Measurements from ENCODE around the gene ZC3HAV1.
A peak's percentile ranks its signal among the peaks of the same experiment; 100 is the strongest.

Gene ZC3HAV1

DNA sequence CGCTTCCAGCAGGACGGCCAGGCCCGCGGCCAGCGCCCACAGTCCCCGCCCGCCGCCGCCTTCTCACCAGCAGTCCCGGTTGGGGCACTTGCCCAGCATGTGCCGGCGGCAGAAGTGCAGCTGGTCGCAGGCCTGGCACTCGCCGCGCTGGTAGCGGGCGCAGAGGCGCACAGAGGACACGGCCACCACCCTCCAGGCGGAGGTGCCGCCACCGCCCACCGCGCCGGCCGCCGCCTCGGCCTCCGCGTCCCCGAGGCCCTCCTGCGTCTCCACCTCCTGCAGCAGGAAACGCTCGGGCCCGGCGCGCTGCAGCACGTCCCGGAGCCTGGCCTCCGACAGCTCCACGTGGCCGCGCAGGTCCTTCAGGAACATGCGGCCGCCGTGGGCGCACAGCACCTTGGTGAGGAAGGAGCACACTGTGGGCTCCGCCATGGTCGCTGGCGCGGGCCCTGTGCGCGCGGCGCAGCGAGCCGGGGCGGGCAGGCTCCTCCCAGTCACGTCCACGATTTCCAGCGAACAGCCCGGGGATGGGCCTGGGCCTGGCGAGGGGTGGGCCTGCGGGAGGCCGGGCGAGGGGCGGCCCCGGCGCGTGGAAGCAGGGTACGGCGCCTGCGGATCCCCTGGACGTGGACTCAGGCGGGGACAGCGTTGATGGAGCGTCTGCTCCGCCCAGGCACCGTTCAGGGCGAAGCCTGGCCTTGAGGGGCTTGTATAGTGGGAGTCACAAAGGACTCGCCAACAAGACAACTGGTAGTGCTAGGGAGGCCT lies 73.8 kb downstream of the ZC3HAV1 start, which contains the start of gene ZC3HAV1L:
ZC3HAV1L (minus strand) TSS at position 457 of the 768 bp plus-strand sequence; CDS start at position 432, 25 bp downstream.
- H3K9me3 Mint-ChIP-seq = peaks cover 3% of the 10 kb centered on the region
- H3K27me3 Mint-ChIP-seq (ENCODE audit: low read depth, poor library complexity) = peaks cover 10% of the 10 kb centered on the region
- no peak within 1 kb of the TSS for H3K27ac Mint-ChIP-seq
- peaks cover 5% of the 10 kb centered on the region for H3K36me3 Mint-ChIP-seq (ENCODE audit: low read depth)
- peak within 1 kb of the TSS; percentile 38 for H3K4me3 Mint-ChIP-seq
- TF ChIP-seq, protein P1, sequence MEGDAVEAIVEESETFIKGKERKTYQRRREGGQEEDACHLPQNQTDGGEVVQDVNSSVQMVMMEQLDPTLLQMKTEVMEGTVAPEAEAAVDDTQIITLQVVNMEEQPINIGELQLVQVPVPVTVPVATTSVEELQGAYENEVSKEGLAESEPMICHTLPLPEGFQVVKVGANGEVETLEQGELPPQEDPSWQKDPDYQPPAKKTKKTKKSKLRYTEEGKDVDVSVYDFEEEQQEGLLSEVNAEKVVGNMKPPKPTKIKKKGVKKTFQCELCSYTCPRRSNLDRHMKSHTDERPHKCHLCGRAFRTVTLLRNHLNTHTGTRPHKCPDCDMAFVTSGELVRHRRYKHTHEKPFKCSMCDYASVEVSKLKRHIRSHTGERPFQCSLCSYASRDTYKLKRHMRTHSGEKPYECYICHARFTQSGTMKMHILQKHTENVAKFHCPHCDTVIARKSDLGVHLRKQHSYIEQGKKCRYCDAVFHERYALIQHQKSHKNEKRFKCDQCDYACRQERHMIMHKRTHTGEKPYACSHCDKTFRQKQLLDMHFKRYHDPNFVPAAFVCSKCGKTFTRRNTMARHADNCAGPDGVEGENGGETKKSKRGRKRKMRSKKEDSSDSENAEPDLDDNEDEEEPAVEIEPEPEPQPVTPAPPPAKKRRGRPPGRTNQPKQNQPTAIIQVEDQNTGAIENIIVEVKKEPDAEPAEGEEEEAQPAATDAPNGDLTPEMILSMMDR (IDR thresholded peaks at IDR 0.05) = no peak
- DNase-seq = no peak
- H3K4me1 Mint-ChIP-seq = peaks cover 12% of the 10 kb centered on the region

DNA sequence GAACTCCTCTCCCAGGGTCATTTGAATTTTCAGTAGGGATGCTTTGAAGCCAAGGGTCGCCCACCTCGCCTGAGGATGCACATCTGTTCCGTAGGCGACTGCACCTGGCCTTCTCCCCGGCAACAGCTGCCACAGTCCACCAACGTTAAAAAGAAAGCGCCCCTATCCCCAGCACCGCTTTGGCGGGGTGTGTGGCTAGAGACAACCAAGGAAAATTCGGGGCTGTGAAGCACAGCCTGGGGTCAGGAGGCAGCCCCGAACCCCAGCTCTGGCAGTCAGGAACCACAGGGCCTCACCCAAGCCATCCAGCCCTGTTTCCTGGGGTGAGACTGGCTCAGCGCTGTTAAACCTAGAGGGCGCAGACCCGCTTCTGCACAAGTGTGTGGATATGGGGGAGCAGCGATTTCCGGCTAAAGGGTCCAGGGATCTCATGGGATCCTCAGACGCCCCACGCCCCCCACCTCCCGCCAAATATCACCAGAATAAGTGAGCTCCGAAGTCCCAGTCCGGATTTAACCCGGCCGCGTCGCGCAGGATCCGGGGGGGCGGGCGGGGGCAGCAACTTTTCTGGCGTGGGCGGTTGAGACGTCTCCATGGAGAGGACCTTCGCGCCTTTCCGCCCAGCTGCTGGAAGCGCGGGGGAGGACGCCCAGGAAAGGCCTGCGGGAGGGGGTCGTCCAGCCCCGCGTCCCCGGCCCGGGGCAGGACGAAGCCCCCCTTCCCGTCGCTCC lies 74.5 kb downstream of the ZC3HAV1 start:
- TF ChIP-seq, protein P1 (IDR thresholded peaks at IDR 0.05) = no peak
- H3K27me3 Mint-ChIP-seq (ENCODE audit: low read depth, poor library complexity) = peaks cover 10% of the 10 kb centered on the region
- H3K4me3 Mint-ChIP-seq = no peak overlapping the region
- peaks cover 3% of the 10 kb centered on the region for H3K9me3 Mint-ChIP-seq
- H3K36me3 Mint-ChIP-seq (ENCODE audit: low read depth) = peaks cover 5% of the 10 kb centered on the region
- DNase-seq = no peak
- peaks cover 12% of the 10 kb centered on the region for H3K4me1 Mint-ChIP-seq
- no peak overlapping the region for H3K27ac Mint-ChIP-seq

DNA sequence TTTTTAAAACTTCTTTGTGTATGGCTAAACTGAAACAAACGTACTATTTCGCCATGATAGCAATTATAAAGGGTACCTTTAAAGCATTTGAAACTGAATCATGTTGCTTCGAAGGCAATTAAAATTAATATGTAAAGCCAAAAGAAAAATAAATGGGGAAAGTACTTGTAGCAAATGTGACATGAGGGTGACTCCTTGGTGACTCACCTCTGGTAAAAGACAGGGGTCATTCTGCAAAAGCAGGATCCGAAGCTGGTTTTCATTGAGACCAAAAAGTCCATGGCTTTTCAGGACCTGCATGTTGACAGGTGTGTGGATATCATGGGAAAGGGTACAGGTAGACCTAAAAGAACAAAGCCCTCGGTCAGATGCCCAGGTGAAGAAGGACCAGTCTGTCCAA lies 75.2 kb downstream of the ZC3HAV1 start:
- TF ChIP-seq, protein P1 (IDR thresholded peaks at IDR 0.05) = no peak
- Mint-ChIP-seq H3K27ac (no peak overlapping the region), H3K4me3 (no peak overlapping the region), H3K4me1 (peaks cover 12% of the 10 kb centered on the region), H3K36me3 (ENCODE audit: low read depth) (peaks cover 5% of the 10 kb centered on the region), H3K9me3 (peaks cover 3% of the 10 kb centered on the region), H3K27me3 (ENCODE audit: low read depth, poor library complexity) (peaks cover 10% of the 10 kb centered on the region)
- DNase-seq = no peak

DNA sequence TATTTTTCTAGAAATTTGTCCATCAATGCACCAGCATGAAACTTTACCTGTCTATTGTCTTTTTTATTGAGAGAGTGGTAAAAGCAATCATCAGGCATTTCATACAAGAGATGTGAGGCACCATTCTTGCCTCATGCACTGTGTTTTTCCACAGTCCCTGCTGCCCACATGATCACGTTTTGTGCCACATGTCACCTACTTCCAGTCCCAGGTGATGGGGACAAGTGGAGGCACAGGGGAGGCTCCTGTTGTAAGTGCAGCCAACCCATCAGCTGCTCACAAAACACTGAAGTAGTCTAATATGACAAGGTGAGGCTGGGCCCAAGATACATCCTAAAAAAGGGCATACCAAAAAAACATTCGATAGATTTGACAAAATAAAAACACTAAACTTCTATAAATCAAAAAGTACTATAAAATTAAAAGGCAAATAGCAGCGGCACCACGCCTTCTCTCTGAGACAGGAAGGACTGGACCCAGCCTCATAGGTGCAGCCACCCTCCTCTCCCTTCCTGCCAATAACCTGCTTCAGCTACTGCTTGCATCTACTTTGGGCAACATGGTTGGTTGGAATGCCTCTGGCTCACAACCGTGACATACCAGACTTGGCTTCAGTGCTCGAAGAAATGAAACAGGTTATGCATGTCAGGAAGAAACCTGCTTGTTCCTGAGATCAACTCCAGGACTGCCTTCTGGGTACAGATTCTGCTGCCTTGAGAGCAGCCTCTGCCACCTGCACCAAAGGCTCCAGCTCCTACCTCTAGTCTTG lies 76.0 kb downstream of the ZC3HAV1 start:
- TF ChIP-seq, protein P1 (IDR thresholded peaks at IDR 0.05) = no peak
- peaks cover 10% of the 10 kb centered on the region for H3K4me1 Mint-ChIP-seq
- no peak overlapping the region for H3K4me3 Mint-ChIP-seq
- no peak overlapping the region for H3K27ac Mint-ChIP-seq
- peaks cover 5% of the 10 kb centered on the region for H3K36me3 Mint-ChIP-seq (ENCODE audit: low read depth)
- peaks cover 3% of the 10 kb centered on the region for H3K9me3 Mint-ChIP-seq
- peaks cover 10% of the 10 kb centered on the region for H3K27me3 Mint-ChIP-seq (ENCODE audit: low read depth, poor library complexity)
- DNase-seq = no peak

DNA sequence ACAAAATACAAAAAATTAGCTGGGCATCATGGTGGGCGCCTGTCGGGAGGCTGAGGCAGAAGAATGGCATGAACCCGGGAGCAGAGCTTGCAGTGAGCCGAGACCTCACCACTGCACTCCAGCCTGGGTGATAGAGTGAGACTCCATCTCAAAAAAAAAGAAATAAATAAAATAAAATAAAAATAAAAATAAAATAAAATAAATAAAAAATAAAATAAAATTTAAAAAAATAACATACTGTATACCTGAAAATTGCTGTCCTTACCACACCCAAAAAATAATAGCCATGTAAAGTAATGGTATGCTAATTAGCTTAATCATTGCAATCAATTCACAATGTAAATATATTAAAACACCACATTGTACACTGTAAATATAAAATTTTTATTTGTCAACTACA lies 77.0 kb downstream of the ZC3HAV1 start:
- Mint-ChIP-seq H3K27ac (no peak overlapping the region), H3K36me3 (ENCODE audit: low read depth) (peaks cover 5% of the 10 kb centered on the region), H3K9me3 (peaks cover 3% of the 10 kb centered on the region), H3K4me1 (peaks cover 2% of the 10 kb centered on the region), H3K4me3 (no peak overlapping the region), H3K27me3 (ENCODE audit: low read depth, poor library complexity) (peaks cover 6% of the 10 kb centered on the region)
- TF ChIP-seq, protein P1 (IDR thresholded peaks at IDR 0.05) = no peak
- DNase-seq = no peak

Measured in nephron progenitor cell (in vitro differentiated cells).